GM18517 (cell line): ENCODE measurements around the gene FSIP1.

Experiments
- ATAC-seq: cut with Tn5 transposase; IDR thresholded peaks from one replicate; pipeline ENCODE4 v1.9.1; 2021; ENCODE audit warnings: mild to moderate bottlenecking, moderate library complexity; ENCODE audit not compliant: unreplicated experiment

The FSIP1 gene

GRCh38 chr15:39651881-39652280 is 130.8 kb downstream of the FSIP1 start:
- no peak for ATAC-seq

DNA sequence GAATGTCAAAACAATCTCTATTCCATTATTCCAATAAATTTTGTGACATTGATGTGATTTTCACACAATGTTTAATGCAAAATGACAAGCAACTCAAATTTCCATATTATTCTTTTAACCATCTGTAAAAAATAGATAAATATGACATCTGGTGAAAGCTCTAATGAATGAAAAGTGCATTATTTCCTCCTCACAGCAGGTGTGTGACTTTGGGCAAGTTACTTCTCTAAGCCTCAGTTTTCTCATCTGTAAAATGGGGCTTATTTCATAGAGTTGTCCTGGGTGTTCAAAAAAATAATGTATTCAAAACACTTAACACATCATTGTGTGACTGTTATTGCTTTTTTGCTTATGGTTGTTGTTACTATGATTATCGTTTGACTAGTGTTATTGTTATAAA is 131.3 kb downstream of the FSIP1 start:
- ATAC-seq = no peak

DNA sequence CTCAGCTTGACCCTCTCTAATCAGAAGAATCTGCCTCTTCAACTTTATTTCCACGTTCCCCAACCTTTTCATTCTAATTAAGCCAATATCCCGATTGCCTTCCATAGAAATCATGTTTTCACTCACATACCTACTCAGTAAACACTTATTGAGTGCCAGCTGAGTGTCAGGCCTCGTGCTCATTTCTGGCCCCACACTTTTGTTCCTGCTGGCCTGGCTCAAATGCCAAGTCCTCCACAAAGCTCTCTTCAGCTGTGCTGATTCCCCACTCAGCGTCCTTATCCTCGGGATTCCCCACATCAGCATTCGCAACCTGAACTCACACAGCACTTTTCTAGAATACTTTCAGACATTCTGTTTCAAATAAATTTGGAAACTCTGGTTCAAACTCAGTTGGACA is 132.9 kb downstream of the FSIP1 start:
- no peak for ATAC-seq

DNA sequence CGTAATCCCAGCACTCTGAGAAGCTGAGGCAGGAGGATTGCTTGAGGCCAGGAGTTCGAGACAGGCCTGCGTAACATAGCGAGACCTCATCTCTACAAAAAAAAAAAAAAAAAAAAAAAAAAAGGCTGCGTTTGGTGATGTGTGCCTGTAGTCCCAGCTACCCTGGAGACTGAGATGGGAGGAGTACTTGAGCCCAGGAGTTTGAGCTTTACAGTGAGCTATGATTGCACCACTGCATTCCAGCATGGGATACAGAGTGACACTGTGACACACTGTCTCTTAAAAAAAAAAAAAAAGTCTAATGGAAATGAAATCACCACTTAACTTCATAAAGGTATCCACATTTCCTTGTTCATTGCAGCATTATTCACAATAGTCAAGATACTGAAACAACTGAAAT is 136.2 kb downstream of the FSIP1 start:
- no peak for ATAC-seq

GRCh38 chr15:39645976-39646257 is 136.7 kb downstream of the FSIP1 start:
- no peak for ATAC-seq

GRCh38 chr15:39645138-39645975 is 137.3 kb downstream of the FSIP1 start:
- ATAC-seq = no peak

DNA sequence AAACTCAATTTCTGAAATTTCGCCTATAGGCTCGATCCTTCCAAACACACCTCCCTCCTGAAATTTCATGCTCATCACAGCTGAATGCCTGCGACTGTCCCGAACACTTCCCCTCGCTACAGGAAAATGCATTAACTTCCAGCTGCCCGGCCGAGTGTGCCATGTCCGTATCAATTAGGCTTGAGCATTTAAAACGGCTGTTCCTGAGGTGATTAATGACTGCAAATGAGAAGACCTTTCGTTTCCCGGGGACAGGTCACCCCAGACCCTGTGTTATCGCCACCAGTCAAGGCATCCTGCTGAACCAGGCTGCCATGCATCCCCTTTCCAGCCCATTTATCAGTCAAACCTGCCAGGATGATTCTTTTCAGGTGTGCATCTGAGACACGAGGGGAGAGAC is 138.5 kb downstream of the FSIP1 start:
- ATAC-seq = no peak

DNA sequence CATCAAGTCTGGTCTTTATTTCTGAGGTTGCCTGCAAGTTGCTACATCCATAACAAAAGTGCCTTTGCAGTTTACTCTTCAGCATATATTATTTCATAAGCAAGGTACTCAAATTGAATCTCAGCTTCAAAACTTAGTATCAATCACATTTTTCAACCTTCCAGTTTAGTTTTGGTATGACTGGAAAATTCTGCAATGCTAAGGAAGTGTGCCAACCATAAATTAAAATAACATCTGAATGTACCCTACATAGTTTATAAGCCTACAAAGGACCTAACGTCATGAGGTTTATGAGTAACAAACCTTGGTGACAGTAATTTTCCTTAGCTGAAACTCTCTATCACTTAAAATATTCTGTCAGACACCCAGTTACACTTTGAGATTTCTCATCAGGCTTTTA is 138.9 kb downstream of the FSIP1 start:
- no peak for ATAC-seq

DNA sequence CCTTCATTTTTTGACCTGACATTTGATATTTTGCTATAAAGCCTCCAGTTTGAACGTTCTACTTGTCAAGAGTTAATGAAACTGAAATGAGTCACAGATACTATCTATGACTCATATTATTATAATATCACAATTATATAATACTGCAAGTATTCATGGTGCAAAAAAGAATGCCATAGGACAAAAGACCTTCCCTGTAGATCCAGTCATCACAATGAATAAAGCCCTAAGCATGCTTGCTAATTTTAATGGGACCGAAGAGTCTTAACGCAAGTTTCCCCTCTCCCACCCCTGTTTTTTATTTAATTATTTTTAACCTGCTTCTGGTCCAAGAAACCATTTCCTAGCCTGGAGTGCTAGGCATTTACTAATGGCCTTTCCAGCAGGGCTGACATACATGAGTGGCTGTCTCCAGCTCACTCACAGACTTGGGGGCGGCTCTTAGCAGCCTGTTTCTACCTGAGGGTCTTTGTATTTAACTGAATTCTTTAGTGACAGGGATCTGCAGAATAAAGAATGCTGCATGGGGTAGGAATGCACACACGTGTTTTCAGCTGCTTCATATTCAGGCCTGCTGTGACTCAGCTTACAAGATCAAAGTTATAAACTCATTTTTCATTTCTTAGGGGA is 140.5 kb downstream of the FSIP1 start:
- ATAC-seq = no peak

- ATAC-seq = no peak
These were observed 141.3 kb downstream of the FSIP1 start for GRCh38 chr15:39641191-39641889.

- ATAC-seq = no peak
These were observed 142.0 kb downstream of the FSIP1 start for GRCh38 chr15:39640665-39641064.

GRCh38 chr15:39639037-39639436 is 143.6 kb downstream of the FSIP1 start:
- ATAC-seq = no peak

GRCh38 chr15:39638041-39638440 is 144.6 kb downstream of the FSIP1 start:
- ATAC-seq = no peak

GRCh38 chr15:39631357-39631756 is 151.3 kb downstream of the FSIP1 start:
- no peak for ATAC-seq

GRCh38 chr15:39629906-39630305 is 152.7 kb downstream of the FSIP1 start:
- no peak for ATAC-seq

GRCh38 chr15:39629371-39629770 is 153.3 kb downstream of the FSIP1 start:
- ATAC-seq = no peak

DNA sequence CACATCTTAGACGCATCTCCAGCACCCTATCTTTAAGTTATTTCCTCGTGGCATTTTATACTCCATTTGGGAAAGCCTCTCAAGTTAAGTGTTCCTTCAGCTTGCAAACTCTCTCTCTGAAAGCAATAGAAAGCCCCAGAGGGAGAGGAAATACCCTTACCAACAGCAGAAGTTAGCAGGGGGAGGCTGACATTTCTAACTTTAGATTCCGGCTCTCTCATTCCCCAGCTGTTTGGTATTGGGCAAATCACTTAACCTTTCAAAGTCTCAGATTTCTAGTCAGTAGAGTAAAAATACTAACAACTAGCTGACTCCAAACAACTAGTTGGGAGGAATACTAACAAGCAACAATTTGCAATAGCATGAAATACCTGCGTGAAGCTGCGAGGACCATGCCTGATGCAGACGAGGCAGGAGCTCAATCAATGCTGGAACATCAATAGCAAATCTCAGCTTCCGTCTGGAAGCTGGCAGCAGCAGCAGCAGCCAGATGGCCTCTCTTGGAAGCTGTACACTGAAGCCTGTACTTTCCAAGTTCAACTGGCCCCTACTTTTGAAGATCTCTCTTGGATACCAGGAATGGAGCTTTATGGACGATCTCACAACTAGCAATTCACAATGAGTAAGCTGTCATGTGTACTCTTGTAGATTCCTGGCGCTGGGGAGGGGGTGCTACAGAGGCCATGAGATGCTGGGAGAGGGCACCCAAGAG is 153.9 kb downstream of the FSIP1 start:
- ATAC-seq = no peak

- no peak for ATAC-seq
These were observed 154.5 kb downstream of the FSIP1 start for GRCh38 chr15:39628144-39628508.

GRCh38 chr15:39627451-39628143 is 155.0 kb downstream of the FSIP1 start:
- no peak for ATAC-seq

DNA sequence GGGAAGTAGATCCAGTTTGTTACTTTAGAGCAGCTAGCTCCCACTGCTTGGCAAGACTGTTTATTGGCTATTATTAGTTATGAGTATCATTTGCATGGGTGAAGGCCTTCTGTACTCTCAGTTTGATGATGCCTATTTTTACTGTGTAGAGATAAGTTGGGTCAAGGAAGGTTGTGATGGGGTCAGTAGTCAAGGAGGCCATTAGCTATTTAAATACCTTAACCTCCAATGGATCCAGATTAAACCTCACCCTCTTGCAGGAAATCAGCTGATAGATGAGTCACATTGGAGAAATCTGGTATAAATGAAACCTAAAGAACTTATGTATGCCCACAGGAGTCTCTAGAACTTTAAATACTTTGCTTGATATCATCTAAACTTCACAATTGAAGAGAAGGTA is 156.8 kb downstream of the FSIP1 start:
- no peak for ATAC-seq

- no peak for ATAC-seq
These were observed 157.2 kb downstream of the FSIP1 start for GRCh38 chr15:39625451-39625850.
